HG03097 (cell line): Measurements from ENCODE around the gene GIPC3.
"Not testable (repeated sequence)": the region's sequence is repeated elsewhere in the genome, so short reads cannot be mapped to it uniquely, and the experiment has no call there.

Source experiments
- ATAC-seq: cut with Tn5 transposase; IDR thresholded peaks from one replicate; pipeline ENCODE4 v1.9.1; 2021; ENCODE audit not compliant: unreplicated experiment, low FRiP score

Gene GIPC3

DNA sequence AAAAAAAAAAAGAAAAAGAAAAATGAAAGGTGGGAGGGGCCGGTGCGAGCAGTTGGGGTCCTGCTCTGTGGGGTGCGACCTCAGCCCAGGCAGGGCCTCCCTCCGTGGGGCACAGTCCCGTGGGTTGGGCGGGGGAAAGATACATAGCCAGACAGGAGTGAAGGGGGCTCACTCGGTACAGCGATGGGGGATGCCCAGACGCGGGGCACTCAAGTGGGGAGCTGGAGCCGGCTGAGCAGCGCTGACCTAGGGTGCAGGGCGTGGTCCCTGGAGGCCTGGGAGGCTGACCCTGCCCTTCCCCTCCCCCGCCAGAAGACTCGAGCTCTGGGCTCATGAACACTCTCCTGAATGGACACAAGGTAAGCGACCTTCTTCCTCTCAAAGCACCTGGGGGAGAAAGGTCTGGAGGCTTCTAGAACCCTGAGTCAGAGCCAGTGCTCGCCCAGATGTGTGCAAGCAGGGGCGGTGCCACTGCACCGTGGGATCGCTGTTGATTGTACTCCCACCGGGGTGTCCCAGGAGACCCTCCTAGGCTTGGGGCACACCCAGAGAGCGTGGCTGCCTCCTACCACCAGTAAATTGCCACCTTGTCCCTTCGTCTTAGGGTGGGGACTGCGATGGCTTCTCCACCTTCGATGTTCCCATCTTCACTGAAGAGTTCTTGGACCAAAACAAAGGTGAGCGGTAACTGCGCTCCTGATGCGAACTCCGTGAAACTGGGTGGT is 9.2 kb upstream of the GIPC3 start:
- ATAC-seq = no peak

DNA sequence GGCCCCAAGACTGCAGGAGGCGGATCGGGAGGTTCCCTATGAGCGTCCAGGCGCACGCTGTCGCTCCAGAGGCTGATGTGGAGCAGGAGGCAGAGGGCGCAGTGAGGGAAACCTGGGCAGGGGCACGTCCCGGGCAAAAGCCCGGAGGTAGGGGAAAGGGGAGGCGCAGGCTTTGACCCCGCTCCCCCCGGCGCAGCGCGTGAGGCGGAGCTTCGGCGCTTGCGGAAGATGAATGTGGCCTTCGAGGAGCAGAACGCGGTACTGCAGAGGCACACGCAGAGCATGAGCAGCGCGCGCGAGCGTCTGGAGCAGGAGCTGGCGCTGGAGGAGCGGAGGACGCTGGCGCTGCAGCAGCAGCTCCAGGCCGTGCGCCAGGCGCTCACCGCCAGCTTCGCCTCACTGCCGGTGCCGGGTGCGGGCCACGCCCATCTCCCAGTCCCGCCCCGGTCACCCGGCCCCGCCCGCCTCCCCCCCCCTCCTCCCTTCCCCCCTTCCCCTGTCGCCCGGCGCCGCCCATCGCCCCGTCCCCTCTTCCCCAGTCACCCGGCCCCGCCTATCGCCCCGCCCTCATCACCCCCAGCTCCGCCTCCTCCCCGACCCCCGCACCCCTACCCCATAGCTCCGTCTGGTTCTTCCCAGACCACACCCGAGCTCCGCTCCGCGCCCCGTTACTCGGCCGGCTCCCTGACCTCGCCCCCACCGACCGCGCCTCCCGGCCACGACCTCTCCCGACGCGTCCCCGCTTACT is 8.4 kb upstream of the GIPC3 start:
- ATAC-seq = no peak

DNA sequence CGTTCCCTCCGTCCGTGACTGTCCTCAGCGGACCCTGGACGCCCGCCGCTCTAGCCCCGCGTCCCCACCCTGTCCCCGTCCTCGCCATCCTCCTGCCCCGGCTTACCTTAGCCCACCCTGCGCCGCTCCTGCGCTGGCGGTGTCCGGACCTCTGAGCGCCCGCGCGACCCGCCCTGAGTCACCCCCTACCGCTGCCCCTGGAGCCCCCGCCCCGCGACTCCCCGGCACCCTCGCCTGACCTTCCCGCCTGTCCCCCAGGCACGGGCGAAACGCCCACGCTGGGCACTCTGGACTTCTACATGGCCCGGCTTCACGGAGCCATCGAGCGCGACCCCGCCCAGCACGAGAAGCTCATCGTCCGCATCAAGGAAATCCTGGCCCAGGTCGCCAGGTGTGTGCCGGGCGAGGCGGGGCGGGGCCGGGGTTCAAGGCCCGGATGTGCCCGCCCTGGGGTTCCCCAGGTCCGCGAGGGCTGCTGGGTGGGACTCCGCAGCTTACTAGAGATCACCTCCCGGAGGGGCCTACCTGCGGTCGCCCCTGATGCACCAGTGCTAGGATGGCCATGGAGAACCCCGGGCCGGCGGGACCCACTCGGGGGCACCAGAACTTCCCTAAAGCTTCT is 7.4 kb upstream of the GIPC3 start:
- no peak for ATAC-seq

DNA sequence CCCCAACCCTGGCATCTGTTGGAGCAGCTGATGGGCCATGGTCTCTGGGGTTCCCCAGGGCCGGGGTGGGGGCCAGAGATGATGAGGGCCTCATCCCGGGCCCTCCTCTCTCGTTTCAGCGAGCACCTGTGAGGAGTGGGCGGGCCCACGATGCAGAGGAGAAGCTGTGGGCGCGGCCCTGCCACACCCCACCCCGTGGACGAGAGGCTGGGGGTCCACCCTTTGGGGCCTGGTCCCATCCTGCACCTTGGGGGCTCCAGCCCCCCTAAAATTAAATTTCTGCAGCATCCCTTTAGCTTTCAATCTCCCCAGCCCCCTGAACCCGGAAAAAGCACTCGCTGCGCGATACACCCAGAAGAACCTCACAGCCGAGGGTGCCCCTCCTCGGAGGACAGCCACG is 6.9 kb upstream of the GIPC3 start:
- no peak for ATAC-seq

DNA sequence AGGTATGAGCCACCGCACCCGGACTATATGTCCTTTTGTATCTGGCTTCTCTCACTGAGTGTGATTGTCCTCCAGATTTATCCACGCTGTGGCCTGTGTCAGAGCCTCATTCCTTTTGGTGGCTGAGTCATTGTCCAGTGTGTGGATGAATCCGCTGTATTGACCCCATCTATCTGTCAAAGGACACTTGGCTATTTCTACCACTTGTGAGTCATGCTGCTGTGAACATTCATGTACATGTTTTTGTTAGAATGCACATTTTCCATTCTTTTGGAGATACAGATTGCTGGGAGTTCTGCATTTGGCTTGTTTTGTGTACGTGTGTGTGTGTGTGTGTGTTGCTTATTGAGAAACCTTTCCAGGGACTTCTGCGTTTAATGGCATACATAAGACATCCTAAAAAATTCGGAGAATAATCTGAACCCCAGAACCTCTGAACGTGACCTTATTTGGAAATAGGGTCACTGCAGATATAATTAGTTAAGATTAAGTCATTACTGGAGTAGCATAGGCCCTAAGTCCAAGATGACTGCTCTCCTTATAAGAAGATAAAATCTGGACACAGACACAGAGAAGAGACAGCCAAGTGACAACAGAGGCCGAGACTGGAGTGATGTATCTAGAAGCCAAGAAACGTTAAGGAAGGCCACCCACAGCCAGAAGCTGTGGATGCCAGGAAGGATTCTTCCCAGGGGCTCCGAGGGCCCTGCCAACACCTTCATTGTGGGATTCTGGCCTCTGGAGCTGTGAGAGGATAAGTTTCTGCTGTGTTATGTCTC is 4.9 kb upstream of the GIPC3 start:
- ATAC-seq = no peak

- not testable (repeated sequence) for ATAC-seq
Observed at GRCh38 chr19:3581792-3582191, 3.5 kb upstream of the GIPC3 start.

DNA sequence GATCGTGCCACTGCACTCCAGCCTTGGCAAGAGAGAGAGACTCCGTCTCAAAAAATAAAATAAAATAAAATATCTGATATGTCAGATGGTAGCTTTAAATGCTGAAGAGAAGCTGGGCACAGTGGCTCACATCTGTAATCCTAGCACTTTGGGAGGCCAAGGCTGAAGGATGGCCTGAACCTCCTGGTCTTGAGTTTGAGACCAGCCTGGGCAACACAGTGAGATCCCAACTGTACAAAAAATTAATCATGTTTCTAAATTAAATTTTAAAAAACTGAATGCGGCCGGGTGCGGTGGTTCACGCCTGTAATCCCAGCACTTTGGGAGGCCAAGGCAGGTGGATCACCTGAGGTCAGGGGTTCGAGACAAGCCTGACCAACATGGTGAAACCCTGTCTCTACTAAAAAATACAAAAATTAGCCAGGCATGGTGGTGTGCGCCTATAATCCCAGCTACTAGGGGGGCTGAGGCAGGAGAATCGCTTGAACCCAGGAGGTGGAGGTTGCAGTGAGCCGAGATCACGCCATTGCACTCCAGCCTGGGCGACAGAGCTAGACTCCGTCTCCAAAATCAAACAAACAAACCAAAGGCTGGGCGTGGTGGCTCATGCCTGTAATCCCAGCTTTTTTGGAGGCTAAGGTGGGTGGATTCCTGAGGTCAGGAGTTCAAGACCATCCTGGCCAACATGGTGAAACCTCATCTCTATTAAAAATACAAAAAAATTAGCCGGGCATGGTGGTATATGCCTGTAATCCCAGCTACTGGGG is 1.1 kb upstream of the GIPC3 start:
- not testable (repeated sequence) for ATAC-seq

DNA sequence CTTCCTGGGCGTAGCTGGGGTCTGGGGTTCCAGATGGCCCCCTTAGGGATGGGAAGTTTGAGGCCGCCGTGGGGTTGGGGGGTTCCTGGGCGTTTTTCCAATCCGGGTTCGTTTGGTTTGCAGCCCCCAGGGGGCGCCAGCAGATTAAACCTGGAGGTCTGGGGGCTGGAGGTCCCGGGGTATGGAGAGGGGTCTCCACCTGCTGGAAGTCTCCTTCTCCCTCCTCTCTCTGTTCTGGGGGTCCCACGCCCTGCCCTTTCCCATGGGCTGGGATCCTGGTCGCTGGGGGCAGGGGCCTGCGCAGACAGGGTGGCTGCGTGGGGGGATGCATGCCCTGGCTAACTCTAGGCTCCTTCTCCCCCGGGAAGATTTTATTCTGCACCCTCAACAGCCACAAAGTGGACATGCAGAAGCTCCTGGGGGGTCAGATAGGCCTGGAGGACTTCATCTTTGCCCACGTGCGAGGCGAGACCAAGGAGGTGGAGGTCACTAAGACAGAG is 899 bp downstream of the GIPC3 start:
- ATAC-seq = no peak

DNA sequence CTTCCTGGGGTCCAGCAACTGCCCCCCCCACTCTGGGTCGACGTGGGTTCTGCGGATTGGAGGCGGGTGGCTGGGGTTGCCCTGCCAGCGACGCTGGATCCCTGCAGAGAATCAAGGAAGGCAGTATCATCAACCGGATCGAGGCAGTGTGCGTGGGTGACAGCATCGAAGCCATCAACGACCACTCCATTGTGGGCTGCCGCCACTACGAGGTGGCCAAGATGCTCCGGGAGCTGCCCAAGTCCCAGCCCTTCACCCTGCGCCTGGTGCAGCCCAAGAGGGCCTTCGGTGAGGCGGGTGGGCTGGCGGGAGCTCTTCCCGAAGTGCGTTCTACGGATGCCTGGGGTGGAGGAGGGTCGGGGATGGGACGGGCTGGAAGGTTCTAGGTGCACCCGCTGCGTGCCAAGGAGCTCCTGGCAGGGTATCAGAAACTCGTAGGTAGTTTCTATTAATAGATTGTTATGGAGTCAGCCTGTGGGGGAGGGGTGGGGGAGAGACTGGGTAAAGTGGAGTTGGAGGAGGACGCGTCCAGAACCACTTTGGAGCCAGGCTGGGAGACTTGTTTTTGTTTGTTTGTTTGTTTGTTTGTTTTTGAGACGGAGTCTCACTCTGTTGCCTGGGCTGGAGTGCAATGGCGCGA is 1.5 kb downstream of the GIPC3 start:
- no peak for ATAC-seq

- ATAC-seq = no peak
Observed at GRCh38 chr19:3589439-3589838, 4.2 kb downstream of the GIPC3 start.

DNA sequence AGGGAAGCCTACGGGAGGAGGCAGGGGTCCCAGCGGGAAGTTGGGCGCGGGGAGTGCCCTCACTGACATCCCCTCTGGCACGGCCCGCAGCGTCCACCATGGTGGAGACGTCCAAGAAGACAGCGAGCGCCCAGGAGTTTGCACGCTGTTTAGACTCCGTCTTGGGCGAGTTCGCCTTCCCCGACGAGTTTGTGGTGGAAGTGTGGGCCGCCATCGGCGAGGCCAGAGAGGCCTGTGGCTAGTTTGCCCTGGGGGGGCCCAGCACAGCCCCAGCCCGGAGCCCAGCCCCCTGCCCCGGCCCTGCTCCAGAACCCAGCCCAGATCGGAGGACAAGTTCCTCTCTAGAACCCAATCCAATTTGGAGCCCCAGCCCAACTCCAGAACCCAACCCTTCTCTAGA is 4.7 kb downstream of the GIPC3 start:
- no peak for ATAC-seq

- ATAC-seq = no peak
Observed at GRCh38 chr19:3590991-3591659, 5.8 kb downstream of the GIPC3 start.

GRCh38 chr19:3591876-3592613 is 6.8 kb downstream of the GIPC3 start:
- ATAC-seq = no peak

- no peak for ATAC-seq
Observed at GRCh38 chr19:3593156-3593555, 7.9 kb downstream of the GIPC3 start.

DNA sequence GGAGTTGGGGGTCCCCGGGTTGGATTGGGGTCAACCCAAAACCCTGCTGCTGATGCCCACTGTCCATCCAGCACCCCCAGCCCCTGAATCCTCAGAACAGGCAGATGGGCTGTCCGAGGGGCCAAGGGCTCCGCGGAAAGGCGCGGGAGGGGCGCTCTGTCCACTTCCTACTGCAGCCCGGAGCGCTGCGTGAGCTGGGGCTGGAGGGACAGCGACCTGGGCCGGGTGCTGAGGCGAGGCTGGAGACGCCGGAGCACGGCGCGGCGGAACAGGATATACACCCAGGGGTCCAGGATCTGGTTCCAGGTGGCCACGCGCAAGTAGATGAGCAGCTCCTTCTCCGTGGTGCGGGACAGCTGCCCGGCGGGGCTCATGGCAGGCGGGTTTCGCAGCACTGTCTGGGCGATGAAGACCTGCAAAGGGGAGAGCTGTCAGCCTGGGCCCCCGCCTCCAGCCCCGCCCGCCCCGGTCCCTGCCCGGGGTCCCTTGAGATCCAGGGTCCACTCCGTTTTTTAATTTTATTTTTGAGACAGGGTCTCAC is 10.3 kb downstream of the GIPC3 start:
- ATAC-seq = no peak

DNA sequence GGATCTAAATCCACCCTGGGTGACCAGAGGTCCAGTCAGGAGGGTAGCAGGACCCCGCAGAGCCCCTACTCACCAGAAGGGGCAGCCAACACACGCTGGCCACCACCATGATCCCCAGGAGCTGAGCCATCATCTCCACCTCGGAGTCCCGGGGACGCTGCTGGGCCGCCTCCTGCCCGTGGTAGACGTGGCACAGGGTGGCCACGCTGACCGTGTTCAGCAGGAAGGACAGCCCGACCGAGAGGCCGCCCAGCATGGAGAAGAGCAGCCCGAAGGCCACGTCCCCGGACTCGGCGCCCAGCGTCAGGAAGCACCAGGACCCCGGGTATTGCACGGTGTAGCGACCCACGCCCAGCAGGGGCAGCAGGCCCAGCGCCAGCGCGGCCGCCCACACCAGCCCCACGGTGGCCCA is 14.5 kb downstream of the GIPC3 start:
- no peak for ATAC-seq

GRCh38 chr19:3601021-3601420 is 15.7 kb downstream of the GIPC3 start:
- no peak for ATAC-seq

DNA sequence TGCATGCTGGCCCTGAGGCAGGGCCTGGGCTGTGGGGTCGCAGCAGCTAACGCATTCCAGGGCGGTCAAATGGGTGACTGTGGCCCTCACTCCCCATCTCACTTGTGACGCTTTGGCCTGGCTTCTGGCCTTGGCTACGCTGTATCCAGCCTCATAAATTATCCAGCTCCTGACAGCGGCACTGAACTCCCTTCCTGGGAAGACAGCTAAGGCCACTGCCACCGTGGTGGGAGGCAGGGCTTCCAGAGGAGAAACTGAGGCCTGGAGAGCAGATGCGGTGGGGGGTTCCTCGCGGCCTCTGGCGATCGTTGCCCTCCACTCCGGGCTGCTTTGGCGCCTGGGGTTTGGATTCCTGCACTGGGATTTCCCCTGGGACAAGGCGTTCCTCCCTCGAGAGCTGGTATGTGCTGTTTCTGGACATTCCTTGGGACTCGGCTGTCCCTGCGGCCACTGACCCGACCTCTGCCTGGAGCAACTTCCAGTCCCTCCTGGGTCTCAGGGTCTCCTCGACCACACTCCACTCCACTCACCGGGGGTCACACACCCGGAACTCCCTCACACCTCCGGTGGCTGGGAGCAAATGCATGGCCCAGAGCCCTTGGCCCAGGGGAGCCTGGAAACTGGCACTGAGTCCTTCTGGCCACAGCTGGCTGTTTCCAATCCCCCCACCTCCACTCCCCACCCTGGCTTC is 18.0 kb downstream of the GIPC3 start:
- ATAC-seq = no peak
